Pons (tissue), 1 donor: Measurements from ENCODE around the gene DDX25.
"Not testable (repeated sequence)": the region's sequence is repeated elsewhere in the genome, so short reads cannot be mapped to it uniquely, and the experiment has no call there.

ENCODE experiments used
- DNase-seq: peaks from one replicate; pipeline ENCODE4 v3.0.0-alpha.2; 2016; ENCODE audit warnings: low spot score

Gene DDX25

GRCh38 chr11:125904678-125905077 is 370 bp downstream of the DDX25 start:
- DNase-seq: no peak

DNA sequence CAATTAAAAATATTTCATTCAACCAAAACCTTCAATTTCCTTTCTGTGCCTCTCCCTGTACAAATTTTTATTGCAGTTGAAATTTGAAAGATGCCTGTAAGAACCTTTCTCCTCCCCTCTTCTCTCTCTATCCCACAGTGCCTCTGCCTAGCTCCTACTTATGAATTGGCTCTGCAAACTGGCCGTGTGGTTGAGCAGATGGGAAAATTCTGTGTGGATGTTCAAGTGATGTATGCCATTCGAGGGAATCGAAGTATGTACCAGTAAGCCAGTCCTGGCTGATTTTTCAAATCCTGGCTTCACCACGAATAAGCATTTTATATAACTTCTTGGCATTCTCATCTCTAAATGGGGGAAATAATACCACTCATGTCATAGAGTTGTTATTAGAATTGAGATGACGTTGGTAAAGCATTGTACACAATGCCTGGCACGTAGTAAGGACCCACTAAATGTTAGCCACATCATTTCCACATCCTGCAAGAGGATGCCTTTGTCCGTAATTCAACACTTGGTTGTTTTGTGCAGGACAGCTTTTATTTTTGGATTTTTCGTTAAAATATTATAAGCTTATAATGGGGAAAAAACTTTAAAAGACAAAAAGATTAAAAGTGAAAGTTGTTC is 6.0 kb downstream of the DDX25 start:
- peak; percentile 50 for DNase-seq

GRCh38 chr11:125914601-125915000 is 10.3 kb downstream of the DDX25 start:
- not testable (repeated sequence) for DNase-seq

DNA sequence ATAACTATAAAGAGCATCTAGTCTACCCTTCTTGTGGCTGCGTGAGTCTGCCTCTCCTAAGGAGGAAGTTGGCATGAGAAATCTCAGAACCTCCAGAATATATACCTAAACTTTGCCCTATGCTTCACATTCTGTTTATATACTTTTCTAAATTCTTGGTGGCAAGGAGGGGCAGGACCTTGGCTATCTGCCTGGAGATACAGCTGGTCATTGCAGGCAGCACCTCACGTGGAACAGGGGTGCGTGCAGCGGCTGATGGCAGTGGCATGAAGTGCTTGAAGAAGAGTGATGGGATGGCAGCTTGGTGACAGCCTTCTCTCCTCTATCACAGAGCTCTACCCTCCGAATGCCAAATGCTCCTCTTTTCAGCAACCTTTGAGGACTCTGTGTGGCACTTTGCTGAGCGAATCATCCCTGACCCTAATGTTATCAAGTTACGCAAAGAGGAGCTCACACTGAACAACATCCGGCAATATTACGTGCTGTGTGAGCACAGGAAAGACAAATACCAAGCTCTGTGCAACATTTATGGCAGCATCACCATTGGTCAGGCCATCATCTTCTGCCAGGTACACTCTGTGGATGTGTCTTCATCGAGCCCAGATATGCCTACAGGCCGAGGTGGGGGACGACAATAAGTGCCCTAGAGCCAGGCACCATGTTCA is 12.5 kb downstream of the DDX25 start:
- DNase-seq: no peak

DNA sequence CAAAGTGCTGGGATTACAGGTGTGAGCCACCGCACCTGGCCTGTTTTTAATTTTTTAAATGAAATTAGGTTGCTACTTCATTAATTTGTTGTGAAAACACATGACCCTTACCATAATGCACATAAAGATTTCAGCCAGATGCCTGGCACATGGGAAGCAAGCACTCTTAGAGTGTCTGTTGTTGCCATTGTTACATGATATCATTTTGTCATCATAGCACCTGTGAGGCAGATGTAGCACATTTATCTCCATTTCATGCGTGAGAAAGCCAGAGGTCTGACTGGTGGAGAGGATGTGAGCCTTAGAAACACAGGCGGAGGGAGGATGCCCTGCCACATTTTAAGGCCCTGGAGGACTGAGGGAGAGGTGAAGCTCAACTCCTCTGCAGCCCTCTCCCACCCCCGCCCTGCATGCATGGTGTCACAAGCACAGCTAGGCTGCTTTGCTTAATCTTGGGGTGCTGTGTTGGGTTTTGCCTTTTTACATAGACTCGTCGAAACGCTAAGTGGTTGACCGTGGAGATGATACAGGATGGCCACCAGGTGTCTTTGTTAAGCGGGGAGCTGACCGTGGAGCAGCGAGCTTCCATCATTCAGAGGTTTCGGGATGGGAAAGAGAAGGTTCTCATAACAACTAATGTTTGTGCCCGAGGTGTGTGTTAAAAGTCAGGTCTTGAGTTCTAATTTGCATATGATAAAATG is 14.0 kb downstream of the DDX25 start:
- DNase-seq: no peak

GRCh38 chr11:125921042-125921441 is 16.7 kb downstream of the DDX25 start:
- DNase-seq: no peak

- no peak for DNase-seq
These were observed 17.8 kb downstream of the DDX25 start for GRCh38 chr11:125922156-125922555.

- peak; percentile 85 for DNase-seq
These were observed 18.8 kb downstream of the DDX25 start for GRCh38 chr11:125923012-125923579.

DNA sequence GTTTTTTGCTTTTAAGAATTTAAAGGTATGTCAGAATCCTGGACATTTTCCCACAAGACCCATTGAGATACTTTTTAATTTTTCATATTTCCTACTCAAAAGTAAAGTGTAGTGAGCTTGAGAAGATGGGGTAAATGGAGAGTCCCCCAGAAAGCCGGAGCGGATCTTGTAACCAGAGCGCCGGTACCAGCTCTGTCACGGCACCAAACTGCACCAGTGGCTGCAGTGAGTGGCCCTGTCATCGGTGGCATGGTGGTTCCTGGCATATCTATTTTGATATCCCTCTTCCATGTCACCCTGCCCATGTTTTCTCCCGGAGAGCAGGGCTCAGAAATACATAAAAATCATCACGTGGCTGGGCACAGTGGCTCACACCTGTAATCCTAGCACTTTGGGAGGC is 19.3 kb downstream of the DDX25 start:
- DNase-seq: no peak

DNA sequence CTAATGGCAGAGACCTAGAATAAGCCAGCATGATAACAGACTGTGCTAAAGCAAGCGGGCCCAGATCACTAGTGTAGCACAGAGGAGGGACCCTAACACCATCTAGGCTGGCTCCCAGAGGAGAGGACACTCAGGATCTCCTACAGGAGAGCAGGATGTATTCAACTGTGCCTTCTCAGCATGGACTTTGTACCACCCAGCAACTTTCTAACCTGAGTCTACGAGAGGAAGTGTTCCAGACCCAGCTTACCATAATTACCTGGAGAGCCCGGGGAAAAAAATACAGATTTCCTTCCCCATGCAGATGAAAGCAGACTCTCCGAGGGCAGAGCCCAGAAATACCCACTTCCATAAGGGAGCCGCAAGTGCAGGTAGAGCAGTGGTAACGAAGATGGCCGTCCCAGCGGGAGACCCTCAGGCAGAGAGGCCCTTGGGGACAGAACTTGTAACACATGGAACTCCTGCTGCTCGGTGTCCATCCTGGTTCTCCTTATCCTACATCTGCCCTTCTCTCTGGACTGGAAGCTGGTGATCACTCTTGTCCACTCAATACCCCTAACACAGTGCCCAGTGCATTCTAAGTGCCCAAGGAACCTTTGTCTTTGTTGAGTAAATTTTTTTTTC is 20.2 kb downstream of the DDX25 start:
- DNase-seq: no peak

- no peak for DNase-seq
These were observed 21.0 kb downstream of the DDX25 start for GRCh38 chr11:125925247-125925740.

- DNase-seq: no peak
These were observed 21.5 kb downstream of the DDX25 start for GRCh38 chr11:125925804-125926203.

- no peak for DNase-seq
These were observed 22.4 kb downstream of the DDX25 start for GRCh38 chr11:125926682-125927081.

DNA sequence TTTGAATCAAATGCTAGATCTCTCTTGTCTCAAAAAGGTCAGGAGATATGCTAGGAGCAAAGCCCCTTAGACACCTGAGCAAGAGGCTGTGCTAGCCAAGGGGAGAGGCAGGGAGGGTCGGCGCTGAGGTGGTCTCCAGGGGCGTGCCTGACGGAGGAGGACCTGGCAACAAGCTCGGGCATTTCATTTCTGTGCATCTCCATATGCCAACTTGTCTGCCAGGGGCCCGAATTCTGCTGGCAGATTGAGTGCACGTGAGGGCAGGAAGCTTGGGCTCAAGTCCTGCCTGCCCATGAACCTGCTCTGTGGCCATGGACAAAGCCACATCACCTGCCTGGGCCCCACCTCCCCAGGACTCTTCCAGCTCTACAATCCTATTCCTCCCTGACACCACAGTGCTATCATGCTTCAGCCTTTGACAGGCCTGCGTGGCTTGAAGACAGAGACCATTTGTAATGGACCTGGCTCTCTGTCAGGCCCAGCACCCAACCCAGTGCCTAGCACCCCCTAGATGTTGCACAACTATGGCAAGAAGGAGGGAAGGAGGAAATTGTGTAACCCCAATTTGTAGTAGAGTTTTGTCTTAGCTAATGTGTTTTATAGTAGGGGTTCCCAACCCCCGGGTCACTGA is 25.3 kb downstream of the DDX25 start:
- peak; percentile 72 for DNase-seq

- no peak for DNase-seq
These were observed 25.8 kb downstream of the DDX25 start for GRCh38 chr11:125930076-125930450.

DNA sequence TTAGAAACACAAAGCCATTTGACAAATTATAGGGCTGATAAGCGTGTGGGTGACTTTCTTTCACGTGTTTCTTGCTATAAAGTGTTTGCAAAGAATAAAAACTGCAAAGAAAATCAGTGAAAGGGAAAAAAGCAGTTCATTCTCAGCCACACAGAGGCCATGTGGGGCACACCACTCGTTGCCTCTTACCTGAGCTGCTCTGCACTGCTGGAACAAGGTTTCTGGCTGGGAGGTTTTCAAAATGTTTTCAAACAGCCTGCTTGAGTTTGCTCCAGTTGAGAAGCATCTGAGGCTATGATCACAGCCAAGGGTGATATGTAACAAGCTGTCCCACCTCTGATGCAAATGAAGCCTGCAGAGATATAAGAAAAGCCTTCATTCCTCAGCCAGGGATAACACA is 26.8 kb downstream of the DDX25 start:
- no peak for DNase-seq

GRCh38 chr11:125931668-125932067 is 27.4 kb downstream of the DDX25 start:
- DNase-seq: no peak

- no peak for DNase-seq
These were observed 28.0 kb downstream of the DDX25 start for GRCh38 chr11:125932301-125932700.

DNA sequence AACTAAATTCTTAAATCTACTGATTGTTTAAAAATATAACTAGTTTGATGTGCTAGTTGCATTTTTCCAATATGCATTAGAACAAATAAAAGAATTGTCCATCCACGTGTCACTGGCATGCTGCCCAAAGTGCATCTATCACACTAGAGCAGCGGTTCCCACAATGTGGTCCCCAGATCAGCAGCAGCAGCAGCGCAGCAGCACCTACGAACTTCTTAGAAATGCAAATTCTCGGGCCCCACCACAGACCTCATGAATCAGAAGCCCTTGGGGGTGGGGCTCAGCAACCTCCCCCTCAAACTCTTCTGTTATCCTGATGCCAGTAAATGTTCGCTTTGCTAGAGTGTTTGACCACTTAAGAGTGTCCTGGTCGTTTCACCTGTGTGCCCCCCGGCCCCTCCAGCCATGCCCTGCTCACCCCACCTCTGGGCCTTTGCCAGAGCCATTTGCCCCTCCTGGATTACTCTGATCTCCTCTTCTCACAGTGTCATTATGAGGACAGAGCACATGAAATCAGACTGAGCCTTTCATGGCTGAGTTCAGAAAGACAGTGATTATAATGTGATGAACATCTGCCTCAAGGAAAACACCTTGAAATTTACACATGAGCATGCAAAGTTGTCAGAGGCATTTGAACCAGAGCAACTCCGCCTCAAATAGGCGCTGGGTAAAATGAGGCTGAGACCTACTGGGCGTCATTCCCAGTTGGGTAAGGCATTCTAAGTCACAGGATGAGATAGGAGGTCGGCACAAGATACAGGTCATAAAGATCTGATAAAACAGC is 28.9 kb downstream of the DDX25 start:
- DNase-seq: no peak

DNA sequence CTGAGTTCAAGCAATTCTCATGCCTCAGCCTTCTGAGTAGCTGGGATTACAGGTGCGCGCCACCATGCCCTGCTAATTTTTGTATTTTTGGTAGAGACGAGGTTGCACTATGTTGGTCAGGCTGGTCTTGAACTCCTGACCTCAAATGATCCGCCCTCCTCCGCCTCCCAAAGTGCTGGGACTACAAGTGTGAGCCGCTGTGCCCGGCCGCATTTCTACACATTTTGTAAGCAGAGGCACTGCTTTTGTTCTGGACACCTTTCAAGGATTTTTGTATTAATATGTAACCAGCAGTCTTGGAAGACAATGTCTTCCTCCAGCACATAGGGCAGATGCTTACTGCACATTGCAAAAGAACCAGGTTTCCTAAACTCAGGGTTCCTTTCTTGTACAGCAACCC is 30.2 kb downstream of the DDX25 start:
- no peak for DNase-seq

DNA sequence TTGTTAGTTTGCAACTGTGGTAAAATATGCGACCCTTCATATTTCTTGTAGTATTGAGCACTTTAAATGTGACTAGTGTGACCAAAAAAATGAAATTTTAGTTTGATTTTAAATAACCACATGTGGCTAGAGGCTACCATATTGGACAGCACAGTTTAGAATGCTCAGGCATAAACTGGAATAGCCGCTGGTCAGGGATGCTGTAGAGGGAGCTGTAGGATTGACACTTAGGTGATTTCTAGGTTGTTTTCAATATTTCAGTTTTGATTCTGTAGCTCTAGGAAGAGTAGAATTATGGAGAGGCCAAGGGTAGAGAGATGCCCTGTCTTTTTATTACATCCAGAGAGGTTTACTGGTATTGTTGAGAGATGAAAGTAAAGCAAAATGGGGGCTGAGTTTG is 30.7 kb downstream of the DDX25 start:
- DNase-seq: no peak
